Motor neuron (in vitro differentiated cells): Measurements from ENCODE around the gene B2M. TPM values are rescaled to one million over a fixed set of nuclear protein-coding genes. Genes with fewer than 3 reads are reported as not detected.
A peak's percentile ranks its signal among the peaks of the same experiment; 100 is the strongest.
"Not testable (repeated sequence)": the region's sequence is repeated elsewhere in the genome, so short reads cannot be mapped to it uniquely, and the experiment has no call there.

Experiments
- ATAC-seq, 8 experiments: fragments of 200-7000 bp; cut with Tn5 transposase; replicated peaks in 6 of 8; 2 replicates each; pipeline ENCODE4 v1.8.0; 2021; ENCODE audit warnings: mild to moderate bottlenecking in 8 of 8, moderate library complexity in 8 of 8
- H3K27ac ChIP-seq, 2 donors: fragments of 250-450 bp; sonication (Bioruptor Pico); 2 replicates each; pipeline ENCODE4 v1.9.0; 2021; ENCODE audit warnings: antibody characterized with exemption in 2 of 2, mild to moderate bottlenecking in 2 of 2, moderate library complexity in 1 of 2
- H3K4me1 ChIP-seq, 2 donors: fragments of 250-450 bp; sonication (Bioruptor Pico); replicated peaks in 1 of 2; 2 replicates each; pipeline ENCODE4 v1.6.1; 2021; ENCODE audit warnings: antibody characterized with exemption in 2 of 2, mild to moderate bottlenecking in 2 of 2, moderate library complexity in 1 of 2
- H3K4me3 ChIP-seq, 5 donors: fragments of 250-450 bp; sonication (Bioruptor Pico); 2 replicates each; pipeline ENCODE4 v1.9.0; 2021; ENCODE audit warnings: antibody characterized with exemption in 5 of 5, mild to moderate bottlenecking in 5 of 5, moderate library complexity in 4 of 5
- WGBS, 10 experiments: fragments of 450-650 bp; shearing (Covaris generic); methylation state at CpG; one replicate each; pipeline ENCODE4 v1.0.0; 2022; 5-methylcytosine and 5-hydroxymethylcytosine counted together
- in situ Hi-C, 9 experiments: fragments of 400-800 bp; cut with MboI; loops; one replicate each; pipeline ENCODE4 v1.15.0; 2021; ENCODE audit warnings: low sequenced_read_pairs in 9 of 9, low pct_unique_long_range_greater_than_20kb in 2 of 9; ENCODE audit not compliant: unreplicated experiment in 9 of 9
- total RNA-seq, 8 experiments: library from RNA; unstranded; fragments of 300-600 nt; gene quantifications; 2 replicates each; pipeline versions ENCODE4 v1.2.3 to v1.2.4, GENCODE V29; 2022

B2M gene
- total RNA-seq, 8 experiments from 2014 or later = 27.1 to 8,870 (median 763) TPM

GRCh38 chr15:44682211-44682610 is 29.1 kb upstream of the B2M start:
- ATAC-seq = no peak
- Histone ChIP-seq H3K4me1 (peaks cover 0 to 2% of the 10 kb centered on the region in 2 donors), H3K4me3 (no peak overlapping the region), H3K27ac (no peak overlapping the region)
- in situ Hi-C loops = no loop called here
- WGBS, 10 experiments = 10 to 100% (median 50%) methylated on average over 1 to 2 of the region's 2 CpGs; no CpG with 5 or more reads in 3 of the 10 experiments

- H3K27ac ChIP-seq, in situ Hi-C loops, H3K4me3 ChIP-seq, H3K4me1 ChIP-seq: not testable (repeated sequence)
- WGBS, 10 experiments = 0 to 100% (median 34%) methylated on average over 1 to 4 of the region's 8 CpGs; no CpG with 5 or more reads in 2 of the 10 experiments
- peak in 3 of 8 experiments; percentile 18 to 40 (median 34) for ATAC-seq
Measured at GRCh38 chr15:44682809-44683682, 28.3 kb upstream of the B2M start.

GRCh38 chr15:44689318-44689717 is 22.0 kb upstream of the B2M start:
- in situ Hi-C loops = not testable (repeated sequence)

GRCh38 chr15:44690245-44690644 is 21.1 kb upstream of the B2M start:
- H3K4me3 ChIP-seq, ATAC-seq, in situ Hi-C loops, H3K27ac ChIP-seq, H3K4me1 ChIP-seq: not testable (repeated sequence)
- WGBS, 10 experiments = 0 to 89% (median 29%) methylated on average over 1 of the region's 1 CpG; no CpG with 5 or more reads in 4 of the 10 experiments

More at GRCh38 chr15:44689318-44689717, 22.0 kb upstream of the B2M start:
- not testable (repeated sequence) for H3K4me3 ChIP-seq, H3K27ac ChIP-seq, H3K4me1 ChIP-seq, ATAC-seq
- WGBS, 10 experiments = 0 to 71% (median 24%) methylated on average over 1 to 2 of the region's 2 CpGs; no CpG with 5 or more reads in 4 of the 10 experiments

GRCh38 chr15:44692659-44693058 is 18.7 kb upstream of the B2M start:
- in situ Hi-C loops = no loop called here
- no peak overlapping the region for H3K27ac ChIP-seq
- no peak overlapping the region for H3K4me3 ChIP-seq
- WGBS, 10 experiments = 80% methylated on average over 1 of the region's 1 CpG; no CpG with 5 or more reads in 8 of the 10 experiments
- H3K4me1 ChIP-seq = no peaks in the 10 kb centered on the region
- ATAC-seq = no peak

GRCh38 chr15:44694416-44694815 is 16.9 kb upstream of the B2M start:
- WGBS, 10 experiments = 8 to 100% (median 85%) methylated on average over 2 to 4 of the region's 4 CpGs; no CpG with 5 or more reads in 1 of the 10 experiments
- in situ Hi-C loops = no loop called here

GRCh38 chr15:44695294-44695693 is 16.0 kb upstream of the B2M start:
- 25 to 100% (median 67%) methylated on average over 1 to 3 of the region's 3 CpGs; no CpG with 5 or more reads in 2 of the 10 experiments for WGBS, 10 experiments
- Histone ChIP-seq H3K4me3 (no peak overlapping the region), H3K27ac (no peak overlapping the region), H3K4me1 (no peaks in the 10 kb centered on the region)
- ATAC-seq = no peak
- in situ Hi-C loops = no loop called here

More at GRCh38 chr15:44694416-44694815, 16.9 kb upstream of the B2M start:
- no peak for ATAC-seq
- H3K4me1 ChIP-seq = no peaks in the 10 kb centered on the region
- H3K4me3 ChIP-seq = no peak overlapping the region
- H3K27ac ChIP-seq = no peak overlapping the region

GRCh38 chr15:44697014-44697413 is 14.3 kb upstream of the B2M start:
- H3K4me3 ChIP-seq = no peak overlapping the region
- no peak for ATAC-seq
- H3K27ac ChIP-seq = no peak overlapping the region
- in situ Hi-C loops = no loop called here
- H3K4me1 ChIP-seq = no peaks in the 10 kb centered on the region

GRCh38 chr15:44698641-44699040 is 12.7 kb upstream of the B2M start:
- in situ Hi-C loops = no loop called here
- ATAC-seq = no peak
- Histone ChIP-seq H3K27ac (no peak overlapping the region), H3K4me1 (no peaks in the 10 kb centered on the region), H3K4me3 (no peak overlapping the region)
- 20 to 94% (median 69%) methylated on average over 1 to 2 of the region's 2 CpGs; no CpG with 5 or more reads in 3 of the 10 experiments for WGBS, 10 experiments

- H3K4me3 ChIP-seq, H3K4me1 ChIP-seq, ATAC-seq, H3K27ac ChIP-seq, in situ Hi-C loops: not testable (repeated sequence)
Measured at GRCh38 chr15:44700676-44701075, 10.6 kb upstream of the B2M start.

GRCh38 chr15:44705986-44706385 is 5.3 kb upstream of the B2M start:
- no peaks in the 10 kb centered on the region for H3K4me1 ChIP-seq
- H3K4me3 ChIP-seq = no peak overlapping the region
- H3K27ac ChIP-seq = no peak overlapping the region
- 60 to 100% (median 81%) methylated on average over 1 of the region's 1 CpG; no CpG with 5 or more reads in 6 of the 10 experiments for WGBS, 10 experiments
- ATAC-seq = no peak
- in situ Hi-C loops = no loop called here

GRCh38 chr15:44706401-44706800 is 4.9 kb upstream of the B2M start:
- Histone ChIP-seq H3K4me1 (no peaks in the 10 kb centered on the region), H3K4me3 (no peak overlapping the region), H3K27ac (no peak overlapping the region)
- no peak for ATAC-seq
- WGBS, 10 experiments = 58 to 100% (median 100%) methylated on average over 1 to 2 of the region's 2 CpGs; no CpG with 5 or more reads in 7 of the 10 experiments
- in situ Hi-C loops = no loop called here

- WGBS, 10 experiments = 60 to 88% (median 82%) methylated on average over 1 of the region's 2 CpGs; no CpG with 5 or more reads in 6 of the 10 experiments
- in situ Hi-C loops = no loop called here
Measured at GRCh38 chr15:44706946-44707636, 4.2 kb upstream of the B2M start.

More at GRCh38 chr15:44706946-44707636, 4.2 kb upstream of the B2M start:
- peak in 1 of 8 experiments; percentile 2 for ATAC-seq
- no peak overlapping the region for H3K4me3 ChIP-seq
- H3K4me1 ChIP-seq = no peaks in the 10 kb centered on the region
- H3K27ac ChIP-seq = no peak overlapping the region
